PFSK-1 (cell line): ENCODE measurements around the gene HDAC4.

Experiments used
- FOXP2 ChIP-seq: optimal IDR thresholded peaks from 2 replicates; pipeline ENCODE3; 2011; ENCODE audit warnings: borderline replicate concordance, control low read depth, inconsistent platforms; ENCODE audit not compliant: insufficient read depth; ENCODE audit errors: extremely low read length, extremely low read depth
- POLR2AphosphoS5 ChIP-seq: IDR thresholded peaks from 2 replicates; pipeline ENCODE4 v1.6.1; 2012; ENCODE audit warnings: low read depth, mild to moderate bottlenecking, control low read depth, low read length, moderate library complexity
- REST ChIP-seq, 2 experiments: IDR thresholded peaks; 2 replicates each; pipeline versions ENCODE4 v1.6.1 to v1.8.0; 2011 to 2012; ENCODE audit warnings: low read depth in 2 of 2, low read length in 2 of 2, control low read depth in 1 of 2, inconsistent platforms in 1 of 2, mild to moderate bottlenecking in 1 of 2, moderate library complexity in 1 of 2; ENCODE audit not compliant: insufficient read depth in 1 of 2
- SIN3A ChIP-seq: IDR thresholded peaks from 2 replicates; pipeline ENCODE4 v1.6.1; 2012; ENCODE audit warnings: mild to moderate bottlenecking, low read length, moderate library complexity, borderline replicate concordance; ENCODE audit not compliant: insufficient read depth
- TAF1 ChIP-seq: IDR thresholded peaks from 2 replicates; pipeline ENCODE4 v1.6.1; 2012; ENCODE audit warnings: low read length, control low read depth, borderline replicate concordance; ENCODE audit not compliant: insufficient read depth

Gene HDAC4

GRCh38 chr2:239129147-239129920, 271.5 kb downstream of the HDAC4 start:
- TF ChIP-seq REST (IDR thresholded peaks at IDR 0.05; ENCODE audit: insufficient read depth in 1 of 2, low read depth in 2 of 2, low read length in 2 of 2) (no peak), POLR2AphosphoS5 (no peak), FOXP2 (no peak)

GRCh38 chr2:239128706-239129105, 272.1 kb downstream of the HDAC4 start:
- no peak for TF ChIP-seq SIN3A
- no peak for TF ChIP-seq REST (IDR thresholded peaks at IDR 0.05; ENCODE audit: insufficient read depth in 1 of 2, low read depth in 2 of 2, low read length in 2 of 2)
- no peak for TF ChIP-seq FOXP2
- no peak for TF ChIP-seq POLR2AphosphoS5
- TF ChIP-seq TAF1, result no peak

GRCh38 chr2:239127513-239127912, 273.3 kb downstream of the HDAC4 start:
- TF ChIP-seq REST (IDR thresholded peaks at IDR 0.05; ENCODE audit: insufficient read depth in 1 of 2, low read depth in 2 of 2, low read length in 2 of 2), result no peak
- TF ChIP-seq POLR2AphosphoS5, result no peak
- no peak for TF ChIP-seq FOXP2
- no peak for TF ChIP-seq TAF1
- TF ChIP-seq SIN3A, result no peak

GRCh38 chr2:239125726-239126675, 274.8 kb downstream of the HDAC4 start:
- TF ChIP-seq REST (IDR thresholded peaks at IDR 0.05; ENCODE audit: insufficient read depth in 1 of 2, low read depth in 2 of 2, low read length in 2 of 2) (no peak), FOXP2 (no peak), POLR2AphosphoS5 (no peak), TAF1 (no peak), SIN3A (no peak)
